ENCODE results near the gene PCBD1. TPM values are rescaled to one million over a fixed set of nuclear protein-coding genes. Genes with fewer than 3 reads are reported as not detected.

PCBD1 gene
- total RNA-seq, 1 experiment from 2014 or later: 39.7 TPM

- Histone ChIP-seq H2AFZ (ENCODE audit: low read length) (no peak overlapping the region), H2BK5ac (ENCODE audit: insufficient read length, low read length) (no peak overlapping the region), H3K79me2 (ENCODE audit: insufficient read depth, low read length) (no peaks in the 10 kb centered on the region), H3K23ac (ENCODE audit: insufficient read length, low read depth, low read length) (no peak overlapping the region), H3K56ac (ENCODE audit: insufficient read length, low read depth, low read length) (no peak overlapping the region), H3K4me1 (ENCODE audit: insufficient read depth, low read length) (no peaks in the 10 kb centered on the region), H4K91ac (ENCODE audit: insufficient read length, low read depth, low read length) (no peak overlapping the region), H4K20me1 (ENCODE audit: control insufficient read depth, insufficient read depth, insufficient read length) (peaks cover 5% of the 10 kb centered on the region), H3K14ac (ENCODE audit: insufficient read depth, low read length) (no peak overlapping the region), H3K79me1 (ENCODE audit: insufficient read depth, low read depth, low read length, poor library complexity, severe bottlenecking) (no peaks in the 10 kb centered on the region), H3K4ac (ENCODE audit: low read depth, low read length) (no peak overlapping the region), H3K27ac (ENCODE audit: insufficient read length, low read depth, low read length) (no peak overlapping the region), H2BK20ac (ENCODE audit: low read depth, low read length, poor library complexity, severe bottlenecking) (no peak overlapping the region), H2BK12ac (ENCODE audit: insufficient read length, low read depth, low read length) (no peak overlapping the region), H3K27me3 (ENCODE audit: insufficient read depth, low read length) (no peaks in the 10 kb centered on the region), H3K18ac (ENCODE audit: insufficient read length, low read depth, low read length) (no peak overlapping the region), H4K5ac (ENCODE audit: insufficient read length, low read depth, low read length) (no peak overlapping the region), H2BK15ac (ENCODE audit: low read depth, low read length) (no peak overlapping the region), H3K4me2 (ENCODE audit: insufficient read depth, insufficient read length, low read length) (no peak overlapping the region), H3T11ph (ENCODE audit: low read length) (no peak overlapping the region), H2BK120ac (ENCODE audit: low read depth, low read length, poor library complexity, severe bottlenecking) (no peak overlapping the region), H3K9me3 (ENCODE audit: control insufficient read depth, low read depth, low read length) (no peaks in the 10 kb centered on the region), H3K23me2 (ENCODE audit: insufficient read length, low read depth, low read length, poor library complexity, severe bottlenecking) (no peaks in the 10 kb centered on the region), H3K9ac (ENCODE audit: extremely low read depth, insufficient read length, low read length) (no peak overlapping the region), H4K8ac (replicated peaks; ENCODE audit: insufficient read length, low read depth, low read length) (no peak overlapping the region), H2AK5ac (ENCODE audit: insufficient read length, low read length) (no peak overlapping the region)
- Mint-ChIP-seq H3K27me3 (ENCODE audit: low read depth) (peaks cover 9% of the 10 kb centered on the region), H3K4me3 (no peak overlapping the region), H3K36me3 (ENCODE audit: insufficient read depth in 1 of 3, low read depth in 3 of 3) (no peaks in the 10 kb centered on the region), H3K9me3 (peaks cover 0 to 2% of the 10 kb centered on the region in 2 experiments; a peak in 1 of 5 replicates), H3K4me1 (no peaks in the 10 kb centered on the region), H3K27ac (no peak overlapping the region)
- no peak for DNase-seq
- no peak for TF ChIP-seq CTCF (conservative IDR thresholded peaks at IDR 0.05)
- 88% methylated on average over 1 of the region's 9 CpGs for WGBS (ENCODE audit: extremely low coverage, insufficient read length, low lambda C conversion rate)
Observed at GRCh38 chr10:70909326-70909935, 21.1 kb upstream of the PCBD1 start.

All from H9 (cell line).